WERI-Rb-1 (cell line): ENCODE results near the gene MED28.
"Not testable (repeated sequence)": the region's sequence is repeated elsewhere in the genome, so short reads cannot be mapped to it uniquely, and the experiment has no call there.

Experiments
- DNase-seq: peaks from one replicate; pipeline ENCODE4 v3.0.0-alpha.2; 2020
- H3K27ac ChIP-seq: fragments of 250-450 bp; sonication (Bioruptor Pico); 2 replicates; pipeline ENCODE4 v1.5.1; 2020; ENCODE audit warnings: mild to moderate bottlenecking, moderate library complexity
- H3K27me3 ChIP-seq: fragments of 250-450 bp; sonication (Bioruptor Pico); 2 replicates; pipeline ENCODE4 v1.5.1; 2021; ENCODE audit warnings: mild to moderate bottlenecking, low read depth, moderate library complexity; ENCODE audit not compliant: insufficient read depth, severe bottlenecking
- H3K36me3 ChIP-seq: fragments of 250-450 bp; sonication (Bioruptor Pico); 2 replicates; pipeline ENCODE4 v1.5.1; 2020; ENCODE audit warnings: mild to moderate bottlenecking, moderate library complexity
- H3K4me3 ChIP-seq: 2 replicates; pipeline ENCODE4 v1.5.1; 2011; ENCODE audit warnings: low read depth, mild to moderate bottlenecking, control low read depth, low read length
- H3K9me3 ChIP-seq: fragments of 250-450 bp; sonication (Bioruptor Pico); 2 replicates; pipeline ENCODE4 v1.5.1; 2021; ENCODE audit warnings: mild to moderate bottlenecking, moderate library complexity; ENCODE audit not compliant: severe bottlenecking
- CTCF ChIP-seq: IDR thresholded peaks from 2 replicates; pipeline ENCODE4 v1.5.1; 2011; ENCODE audit warnings: low read depth, mild to moderate bottlenecking, control low read depth, inconsistent platforms, low read length

The MED28 gene

GRCh38 chr4:17657849-17658248 lies 43.4 kb downstream of the MED28 start:
- Histone ChIP-seq H3K4me3 (no peak overlapping the region), H3K9me3 (no peaks in the 10 kb centered on the region), H3K27me3 (no peaks in the 10 kb centered on the region), H3K36me3 (no peaks in the 10 kb centered on the region), H3K27ac (no peak overlapping the region)
- TF ChIP-seq CTCF = no peak
- no peak for DNase-seq

- not testable (repeated sequence) for DNase-seq, H3K27me3 ChIP-seq, H3K27ac ChIP-seq, H3K36me3 ChIP-seq, H3K4me3 ChIP-seq, H3K9me3 ChIP-seq
Observed at GRCh38 chr4:17659196-17659595, 44.8 kb downstream of the MED28 start.

GRCh38 chr4:17662694-17663093 lies 48.3 kb downstream of the MED28 start:
- no peak overlapping the region for H3K4me3 ChIP-seq
- no peak for DNase-seq
- no peaks in the 10 kb centered on the region for H3K9me3 ChIP-seq
- H3K27ac ChIP-seq = no peak overlapping the region
- H3K27me3 ChIP-seq = no peaks in the 10 kb centered on the region
- TF ChIP-seq CTCF = no peak
- H3K36me3 ChIP-seq = no peaks in the 10 kb centered on the region

- no peak overlapping the region for H3K4me3 ChIP-seq
- no peak for TF ChIP-seq CTCF
- DNase-seq = no peak
Observed at GRCh38 chr4:17664755-17665154, 50.3 kb downstream of the MED28 start.

GRCh38 chr4:17665346-17665745 lies 50.9 kb downstream of the MED28 start:
- DNase-seq = no peak
- no peak for TF ChIP-seq CTCF
- Histone ChIP-seq H3K4me3 (no peak overlapping the region), H3K27me3 (no peaks in the 10 kb centered on the region), H3K9me3 (no peaks in the 10 kb centered on the region), H3K27ac (no peak overlapping the region), H3K36me3 (no peaks in the 10 kb centered on the region)

More at GRCh38 chr4:17664755-17665154, 50.3 kb downstream of the MED28 start:
- Histone ChIP-seq H3K27ac (no peak overlapping the region), H3K36me3 (no peaks in the 10 kb centered on the region), H3K27me3 (no peaks in the 10 kb centered on the region), H3K9me3 (no peaks in the 10 kb centered on the region)

- no peak for DNase-seq
- Histone ChIP-seq H3K4me3 (no peak overlapping the region), H3K9me3 (no peaks in the 10 kb centered on the region), H3K27ac (no peak overlapping the region), H3K36me3 (no peaks in the 10 kb centered on the region), H3K27me3 (no peaks in the 10 kb centered on the region)
- TF ChIP-seq CTCF = no peak
Observed at GRCh38 chr4:17665852-17666251, 51.4 kb downstream of the MED28 start.
